Smooth muscle cell (in vitro differentiated cells): ENCODE measurements around the gene CNP. TPM values are rescaled to one million over a fixed set of nuclear protein-coding genes. Genes with fewer than 3 reads are reported as not detected.

Source experiments
- DNase-seq: peaks from one replicate; lab custom pipeline; 2025; ENCODE audit not compliant: unreplicated experiment; lab: John Stamatoyannopoulos, UW
- H2AFZ ChIP-seq: fragments of 200-600 bp; sonication (generic); 2 replicates; pipeline ENCODE4 v1.6.0; 2016; ENCODE audit warnings: antibody characterized with exemption, low read depth, mild to moderate bottlenecking
- H3F3A ChIP-seq: fragments of 200-600 bp; sonication (generic); 2 replicates; pipeline ENCODE4 v1.6.0; 2017; ENCODE audit warnings: antibody characterized with exemption, low read depth
- H3K27ac ChIP-seq: fragments of 200-600 bp; sonication (generic); 2 replicates; pipeline ENCODE4 v1.5.1; 2016; ENCODE audit warnings: low read depth, mild to moderate bottlenecking
- H3K27me3 ChIP-seq: fragments of 200-600 bp; sonication (generic); 2 replicates; pipeline ENCODE4 v1.6.1; 2016; ENCODE audit warnings: low read depth, mild to moderate bottlenecking
- H3K36me3 ChIP-seq: fragments of 200-600 bp; sonication (generic); 2 replicates; pipeline ENCODE4 v1.5.1; 2016; ENCODE audit warnings: low read depth
- H3K4me1 ChIP-seq: fragments of 200-600 bp; sonication (generic); 2 replicates; pipeline ENCODE4 v1.5.1; 2016; ENCODE audit warnings: low read depth
- H3K4me2 ChIP-seq: fragments of 200-600 bp; sonication (generic); 2 replicates; pipeline ENCODE4 v1.6.0; 2016; ENCODE audit warnings: mild to moderate bottlenecking
- H3K4me3 ChIP-seq: fragments of 200-600 bp; sonication (generic); 2 replicates; pipeline ENCODE4 v1.5.1; 2016; ENCODE audit warnings: mild to moderate bottlenecking
- H3K79me2 ChIP-seq: fragments of 200-600 bp; sonication (generic); 2 replicates; pipeline ENCODE4 v1.6.0; 2016; ENCODE audit warnings: low read depth, mild to moderate bottlenecking
- H3K9ac ChIP-seq: fragments of 200-600 bp; sonication (generic); 2 replicates; pipeline ENCODE4 v1.6.0; 2016; ENCODE audit warnings: low read depth
- H3K9me3 ChIP-seq: fragments of 200-600 bp; sonication (generic); replicated peaks from 2 replicates; pipeline ENCODE4 v1.5.1; 2016; ENCODE audit warnings: low read depth
- H4K20me1 ChIP-seq: fragments of 200-600 bp; sonication (generic); 2 replicates; pipeline ENCODE4 v1.6.0; 2016; ENCODE audit warnings: low read depth
- CTCF ChIP-seq: fragments of 200-600 bp; sonication (generic); IDR thresholded peaks from 2 replicates; pipeline ENCODE4 v1.5.1; 2017; ENCODE audit warnings: borderline replicate concordance, mild to moderate bottlenecking, antibody characterized with exemption; ENCODE audit not compliant: insufficient read depth, poor library complexity, severe bottlenecking
- WGBS: methylation state at CpG from one replicate; pipeline ENCODE4 v1.1.7; 2016; ENCODE audit warnings: low lambda C conversion rate; 5-methylcytosine and 5-hydroxymethylcytosine counted together
- polyA plus RNA-seq: library from polyadenylated mRNA; unstranded; fragments of >200 nt; fragmentation: Nextera tagmentation; extraction: Ambion mirVana; gene quantifications from 2 replicates; pipeline ENCODE4 v1.2.1, GENCODE V29; 2016
- total RNA-seq: library from RNA; depleted of rRNA; stranded (reverse); fragments of >200 nt; gene quantifications from 2 replicates; pipeline ENCODE4 v1.2.3, GENCODE V29; 2014

CNP gene
- total and polyA plus RNA-seq, 2 experiments from 2014 or later: 34.7 to 60.1 TPM

GRCh38 chr17:41974658-41975057 lies 8.1 kb downstream of the CNP start:
- H4K20me1 ChIP-seq: peaks cover 17% of the 10 kb centered on the region
- H3K4me1 ChIP-seq: no peaks in the 10 kb centered on the region
- H3F3A ChIP-seq: no peaks in the 10 kb centered on the region
- H3K4me2 ChIP-seq: no peak overlapping the region
- H3K36me3 ChIP-seq: peaks cover 6% of the 10 kb centered on the region
- H3K9ac ChIP-seq: no peak overlapping the region
- no peak for DNase-seq
- no peaks in the 10 kb centered on the region for H3K27me3 ChIP-seq
- H3K9me3 ChIP-seq: no peaks in the 10 kb centered on the region
- no peak for TF ChIP-seq CTCF
- peaks cover 9% of the 10 kb centered on the region for H3K79me2 ChIP-seq
- H2AFZ ChIP-seq: no peak overlapping the region
- WGBS: 98% methylated on average over 5 of the region's 5 CpGs
- no peak overlapping the region for H3K27ac ChIP-seq
- no peak overlapping the region for H3K4me3 ChIP-seq

DNA sequence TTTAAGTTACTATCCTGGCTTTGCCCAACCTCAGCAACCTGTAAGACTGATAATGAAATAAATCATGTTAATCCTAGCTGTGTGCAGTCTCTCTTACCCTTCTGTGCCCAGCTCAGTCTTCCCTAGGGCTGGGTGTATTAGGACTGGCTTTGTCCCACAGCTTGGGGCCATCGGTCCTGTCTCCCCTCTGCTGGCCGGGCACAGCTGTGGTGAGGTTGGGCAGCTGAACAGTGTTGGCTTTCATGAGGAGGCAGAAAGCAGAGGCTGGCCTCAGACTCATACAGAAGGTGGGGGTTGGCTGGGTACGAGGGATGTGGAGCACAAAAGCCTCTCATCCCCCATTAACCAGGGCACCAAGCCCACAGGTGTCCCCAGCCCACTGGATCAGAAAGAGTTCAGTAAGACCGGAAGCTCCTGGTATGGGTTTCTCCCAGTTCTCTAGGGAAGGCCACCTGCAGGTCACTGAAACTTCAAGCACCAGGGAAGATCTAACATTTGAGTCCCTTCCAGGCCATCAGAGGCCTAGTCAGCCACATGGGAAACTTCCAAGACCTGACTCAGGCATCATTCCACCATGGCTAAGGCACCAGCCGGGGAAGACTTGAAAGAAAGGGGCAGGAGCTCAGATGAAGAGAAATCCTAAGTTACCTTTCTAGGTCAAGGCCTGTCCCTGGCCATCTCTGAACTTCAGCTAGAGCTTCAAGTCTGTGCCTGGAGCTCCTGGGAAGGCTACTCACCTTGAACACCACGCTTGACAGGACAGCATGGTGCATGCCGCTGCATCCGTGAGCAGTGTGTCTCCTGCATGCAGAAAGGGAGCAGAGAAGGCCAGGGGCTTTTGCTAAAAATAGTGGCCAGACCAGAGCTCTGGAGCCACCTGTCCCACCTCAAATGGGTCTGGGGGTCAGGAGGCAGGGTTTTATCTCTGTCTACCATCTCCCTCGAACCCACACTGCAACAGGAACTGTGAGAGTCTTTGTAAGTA lies 8.8 kb downstream of the CNP start:
- no peak for TF ChIP-seq CTCF
- H3F3A ChIP-seq: no peaks in the 10 kb centered on the region
- no peak overlapping the region for H3K27ac ChIP-seq
- no peak for DNase-seq
- no peaks in the 10 kb centered on the region for H3K27me3 ChIP-seq
- 97% methylated on average over 9 of the region's 9 CpGs for WGBS
- H3K4me1 ChIP-seq: no peaks in the 10 kb centered on the region
- peaks cover 16% of the 10 kb centered on the region for H4K20me1 ChIP-seq
- H3K9me3 ChIP-seq: no peaks in the 10 kb centered on the region
- no peak overlapping the region for H3K4me2 ChIP-seq
- H3K4me3 ChIP-seq: no peak overlapping the region
- H2AFZ ChIP-seq: no peak overlapping the region
- peaks cover 6% of the 10 kb centered on the region for H3K79me2 ChIP-seq
- no peak overlapping the region for H3K9ac ChIP-seq
- H3K36me3 ChIP-seq: peaks cover 10% of the 10 kb centered on the region

DNA sequence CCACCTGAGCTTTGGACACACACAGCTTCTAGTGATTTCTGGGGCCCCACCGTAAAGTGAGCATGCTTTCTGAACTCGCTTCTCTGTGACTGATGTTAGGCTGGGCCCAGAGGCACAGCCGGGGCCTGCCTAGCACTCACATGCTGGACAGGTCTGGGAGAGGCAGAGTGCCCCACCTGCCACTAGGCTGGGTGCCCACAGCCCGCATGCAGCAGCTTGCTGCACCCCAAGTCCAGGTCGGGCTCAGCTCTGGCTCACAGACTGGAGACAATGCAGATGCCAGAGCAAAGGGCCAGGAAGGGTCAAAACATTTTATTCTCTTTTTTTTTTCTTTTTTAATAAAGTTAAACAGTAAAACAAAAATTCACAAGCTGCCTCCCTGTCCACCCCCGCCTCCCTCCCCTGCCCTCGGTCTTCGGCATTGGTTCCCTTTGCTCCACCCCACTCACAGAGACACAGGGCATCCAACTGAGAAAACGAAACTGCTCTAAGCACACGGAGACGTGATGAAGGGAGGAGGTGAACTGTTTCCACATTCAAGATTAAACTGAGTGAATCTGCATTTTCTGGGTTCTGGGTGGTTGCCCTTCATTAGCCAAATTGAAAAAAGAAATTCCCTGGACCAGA lies 9.7 kb downstream of the CNP start:
- Histone ChIP-seq H3K4me2 (no peak overlapping the region), H3K9me3 (no peaks in the 10 kb centered on the region), H3K27ac (no peak overlapping the region), H3K36me3 (peaks cover 19% of the 10 kb centered on the region), H3K9ac (no peak overlapping the region), H3K4me1 (no peaks in the 10 kb centered on the region), H4K20me1 (peaks cover 9% of the 10 kb centered on the region), H3K27me3 (no peaks in the 10 kb centered on the region), H3K4me3 (no peak overlapping the region), H2AFZ (no peak overlapping the region), H3K79me2 (peaks cover 7% of the 10 kb centered on the region), H3F3A (no peaks in the 10 kb centered on the region)
- DNase-seq: no peak
- WGBS: 94% methylated on average over 11 of the region's 11 CpGs
- no peak for TF ChIP-seq CTCF
